Rectal smooth muscle tissue (tissue), 1 donor: ENCODE results near the gene PSMA7.

ENCODE experiments used
- H3K27ac ChIP-seq: one replicate; pipeline ENCODE4 v1.7.0; 2013; ENCODE audit warnings: low read depth, low read length, inconsistent platforms
- H3K27me3 ChIP-seq: one replicate; pipeline ENCODE4 v1.7.0; 2013; ENCODE audit warnings: low read length; ENCODE audit not compliant: control insufficient read depth, insufficient read depth
- H3K36me3 ChIP-seq: one replicate; pipeline ENCODE4 v1.7.0; 2013; ENCODE audit warnings: low read length; ENCODE audit not compliant: control insufficient read depth, insufficient read depth
- H3K4me1 ChIP-seq: one replicate; pipeline ENCODE4 v1.7.0; 2013; ENCODE audit warnings: low read length; ENCODE audit not compliant: control insufficient read depth, insufficient read depth
- H3K4me3 ChIP-seq: one replicate; pipeline ENCODE4 v1.7.0; 2013; ENCODE audit warnings: low read length
- H3K9ac ChIP-seq: one replicate; pipeline ENCODE4 v1.7.0; 2013; ENCODE audit warnings: low read length

The PSMA7 gene

GRCh38 chr20:62136283-62137091 is 6.7 kb downstream of the PSMA7 start:
- no peak overlapping the region for H3K4me3 ChIP-seq
- H3K9ac ChIP-seq = no peak overlapping the region
- H3K27me3 ChIP-seq = no peaks in the 10 kb centered on the region
- H3K36me3 ChIP-seq = peaks cover 62% of the 10 kb centered on the region
- H3K27ac ChIP-seq = no peak overlapping the region
- H3K4me1 ChIP-seq = peaks cover 9% of the 10 kb centered on the region

DNA sequence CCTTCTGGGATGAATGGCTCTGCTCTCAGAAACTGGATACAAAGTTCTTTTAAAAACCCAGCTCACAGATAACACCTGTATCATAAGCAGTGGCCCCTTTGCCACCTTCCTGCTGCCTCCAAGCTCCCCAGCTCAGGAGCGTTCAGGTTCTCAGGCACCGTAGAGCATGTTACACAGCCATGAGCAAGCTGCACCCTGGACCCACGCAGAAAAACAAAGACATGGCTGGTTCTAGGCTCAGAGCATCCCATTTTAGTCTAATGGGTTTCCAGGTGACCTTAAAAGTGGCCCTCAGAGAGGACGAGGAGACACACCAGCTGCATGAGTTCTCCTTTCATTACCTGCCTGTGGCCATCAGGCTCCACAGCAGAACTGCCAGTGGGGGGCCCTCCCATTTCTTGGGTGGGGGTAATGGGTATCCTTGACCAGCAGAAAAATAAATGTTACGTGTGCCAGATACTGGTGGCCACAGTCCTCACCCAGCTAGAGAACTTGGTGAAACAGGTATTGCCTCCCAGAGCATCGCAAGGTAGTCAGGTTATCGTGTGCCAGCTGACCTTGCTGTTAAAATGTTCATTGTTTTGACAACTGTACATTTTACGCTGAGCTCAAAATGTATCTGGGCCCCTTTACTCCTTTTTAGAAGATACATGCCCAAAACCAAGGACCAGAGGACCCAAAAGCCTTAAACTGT is 7.5 kb downstream of the PSMA7 start:
- Histone ChIP-seq H3K27ac (no peak overlapping the region), H3K9ac (no peak overlapping the region), H3K4me1 (peaks cover 1% of the 10 kb centered on the region), H3K27me3 (no peaks in the 10 kb centered on the region), H3K4me3 (no peak overlapping the region), H3K36me3 (peaks cover 70% of the 10 kb centered on the region)

DNA sequence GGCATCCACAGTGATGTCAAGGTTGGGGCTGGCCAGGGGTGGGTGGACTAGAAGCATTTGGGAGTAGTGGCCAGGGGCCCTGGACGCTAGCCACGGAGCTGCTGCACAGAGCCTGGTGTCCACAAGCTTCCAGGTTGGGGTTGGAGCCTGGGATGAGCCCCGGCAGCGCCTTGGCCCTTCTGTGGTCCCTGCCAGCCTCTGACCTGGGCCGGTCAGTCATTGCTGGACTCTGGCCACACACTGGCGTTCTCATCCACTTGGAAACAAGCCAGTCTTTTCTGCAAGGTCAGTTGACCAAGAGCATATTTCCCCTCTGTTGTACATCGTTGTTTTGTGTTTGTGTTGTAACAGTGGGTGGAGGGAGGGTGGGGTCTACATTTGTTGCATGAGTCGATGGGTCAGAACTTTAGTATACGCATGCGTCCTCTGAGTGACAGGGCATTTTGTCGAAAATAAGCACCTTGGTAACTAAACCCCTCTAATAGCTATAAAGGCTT is 8.4 kb downstream of the PSMA7 start:
- peaks cover 74% of the 10 kb centered on the region for H3K36me3 ChIP-seq
- no peak overlapping the region for H3K4me3 ChIP-seq
- H3K27ac ChIP-seq = no peak overlapping the region

DNA sequence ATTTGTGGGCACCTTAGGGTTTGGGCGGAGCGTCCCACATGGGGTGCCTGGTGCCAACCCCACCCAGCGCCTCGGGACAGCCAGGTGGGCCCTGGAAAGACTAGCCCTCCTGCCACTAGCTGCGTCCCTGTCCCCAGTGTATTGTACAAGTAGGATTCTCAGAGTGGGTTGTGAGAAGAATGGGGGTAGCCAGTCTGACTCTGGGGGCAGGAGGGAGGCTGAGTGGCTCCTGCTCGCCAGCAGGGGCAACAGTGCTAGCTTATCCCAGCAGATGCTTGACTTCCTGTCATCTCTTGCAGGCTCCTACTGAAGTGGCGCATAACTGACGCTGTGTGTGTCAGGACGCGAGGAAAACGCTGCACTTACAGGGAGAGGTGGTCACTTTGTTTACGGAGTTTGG is 9.3 kb downstream of the PSMA7 start:
- H3K9ac ChIP-seq = no peak overlapping the region
- no peaks in the 10 kb centered on the region for H3K27me3 ChIP-seq
- peaks cover 75% of the 10 kb centered on the region for H3K36me3 ChIP-seq
- no peak overlapping the region for H3K27ac ChIP-seq
- H3K4me3 ChIP-seq = no peak overlapping the region
- no peaks in the 10 kb centered on the region for H3K4me1 ChIP-seq

More for the DNA sequence above, 8.4 kb downstream of the PSMA7 start:
- H3K27me3 ChIP-seq = no peaks in the 10 kb centered on the region
- no peak overlapping the region for H3K9ac ChIP-seq
- no peaks in the 10 kb centered on the region for H3K4me1 ChIP-seq

DNA sequence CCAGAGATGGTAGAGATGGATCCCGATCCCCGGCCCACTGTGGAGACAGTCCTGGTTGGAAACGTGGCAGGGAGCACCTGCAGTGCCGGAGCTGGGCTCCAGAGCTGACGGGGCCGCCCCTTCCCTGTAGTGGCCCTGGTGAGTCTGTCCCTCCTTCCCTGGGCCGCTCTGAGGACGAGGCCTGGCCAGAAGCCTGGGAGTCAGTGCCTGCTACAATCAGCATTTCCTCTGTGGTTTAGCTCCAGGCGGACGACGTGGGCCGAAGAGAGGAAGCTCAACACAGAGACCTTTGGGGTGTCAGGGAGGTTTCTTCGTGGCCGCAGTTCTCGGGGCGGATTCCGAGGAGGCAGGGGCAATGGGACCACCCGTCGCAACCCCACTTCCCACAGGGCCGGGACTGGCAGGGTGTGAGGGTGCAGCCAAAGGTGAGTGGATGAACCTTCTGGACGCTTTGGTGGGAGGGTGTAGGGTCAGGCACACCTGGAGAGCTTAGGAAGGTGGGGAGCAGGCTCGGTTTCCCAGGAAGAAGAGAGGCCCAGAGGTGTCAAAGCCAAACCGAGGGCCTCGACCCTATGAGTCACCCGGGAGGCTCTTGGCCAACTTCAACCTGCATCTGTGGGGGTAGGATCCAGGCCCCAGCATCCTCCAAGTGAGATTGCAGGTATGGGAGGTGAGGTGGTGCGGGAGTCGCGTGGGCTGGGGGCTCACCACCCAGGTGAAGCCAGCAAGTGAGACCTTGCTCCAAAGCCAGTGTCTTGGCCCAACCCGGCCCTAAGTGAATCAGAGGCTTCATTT is 9.9 kb downstream of the PSMA7 start:
- Histone ChIP-seq H3K9ac (no peak overlapping the region), H3K4me1 (no peaks in the 10 kb centered on the region), H3K4me3 (no peak overlapping the region), H3K36me3 (peaks cover 78% of the 10 kb centered on the region), H3K27me3 (no peaks in the 10 kb centered on the region), H3K27ac (no peak overlapping the region)

GRCh38 chr20:62132421-62132820 is 10.8 kb downstream of the PSMA7 start:
- H3K27me3 ChIP-seq = no peaks in the 10 kb centered on the region
- no peak overlapping the region for H3K27ac ChIP-seq
- no peak overlapping the region for H3K9ac ChIP-seq
- no peak overlapping the region for H3K4me3 ChIP-seq
- H3K36me3 ChIP-seq = peaks cover 78% of the 10 kb centered on the region
- H3K4me1 ChIP-seq = no peaks in the 10 kb centered on the region

DNA sequence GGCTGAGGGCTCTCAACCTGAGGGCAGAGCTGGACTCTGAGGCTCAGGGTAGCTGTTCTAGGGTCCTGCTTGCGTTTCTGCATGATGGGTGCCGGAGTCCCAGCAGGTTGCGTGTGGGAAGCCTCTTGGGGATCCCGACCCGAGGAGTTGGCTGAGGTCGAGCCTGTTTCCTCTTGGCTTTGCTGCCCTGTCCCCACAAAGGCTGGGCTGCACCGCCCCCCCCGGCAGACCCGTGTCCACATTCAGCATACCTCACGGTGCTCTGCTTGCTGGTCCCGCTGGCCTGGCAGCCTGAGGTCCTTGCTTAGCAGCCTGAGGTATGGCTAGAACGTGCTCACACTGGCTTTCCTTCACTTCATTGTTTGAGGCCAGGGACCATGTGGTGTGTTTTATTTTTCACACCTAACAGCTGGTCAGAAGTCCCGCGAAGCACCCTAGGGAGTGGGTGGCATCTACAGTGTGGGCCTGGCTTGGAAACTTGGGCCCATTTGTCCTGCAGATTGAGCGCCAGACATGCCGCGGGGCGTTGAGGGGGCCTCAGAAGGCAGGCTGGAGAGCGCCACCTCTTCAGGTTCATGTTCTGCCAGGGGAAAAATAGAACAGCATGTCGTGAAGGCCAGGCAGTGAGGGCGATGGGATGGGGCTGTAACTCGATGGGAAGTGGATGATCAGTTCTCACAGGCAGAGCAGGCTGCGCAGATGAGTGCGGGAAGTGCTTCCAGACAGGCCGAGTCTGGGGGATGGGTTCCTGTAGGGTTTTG is 11.5 kb downstream of the PSMA7 start:
- Histone ChIP-seq H3K4me3 (no peak overlapping the region), H3K27ac (no peak overlapping the region), H3K9ac (no peak overlapping the region), H3K4me1 (no peaks in the 10 kb centered on the region), H3K27me3 (no peaks in the 10 kb centered on the region), H3K36me3 (peaks cover 80% of the 10 kb centered on the region)

GRCh38 chr20:62129731-62130531 is 13.3 kb downstream of the PSMA7 start:
- peaks cover 72% of the 10 kb centered on the region for H3K36me3 ChIP-seq

GRCh38 chr20:62128502-62128901 is 14.7 kb downstream of the PSMA7 start:
- Histone ChIP-seq H3K4me1 (no peaks in the 10 kb centered on the region), H3K27me3 (no peaks in the 10 kb centered on the region), H3K36me3 (peaks cover 62% of the 10 kb centered on the region), H3K27ac (no peak overlapping the region), H3K9ac (no peak overlapping the region), H3K4me3 (no peak overlapping the region)

More at GRCh38 chr20:62129731-62130531, 13.3 kb downstream of the PSMA7 start:
- Histone ChIP-seq H3K27ac (no peak overlapping the region), H3K4me3 (no peak overlapping the region), H3K4me1 (no peaks in the 10 kb centered on the region), H3K9ac (no peak overlapping the region), H3K27me3 (no peaks in the 10 kb centered on the region)

- Histone ChIP-seq H3K27ac (no peak overlapping the region), H3K4me3 (no peak overlapping the region), H3K4me1 (no peaks in the 10 kb centered on the region), H3K9ac (no peak overlapping the region), H3K36me3 (peaks cover 58% of the 10 kb centered on the region), H3K27me3 (no peaks in the 10 kb centered on the region)
Measured at GRCh38 chr20:62127799-62128198, 15.4 kb downstream of the PSMA7 start.

GRCh38 chr20:62126141-62126540 is 17.1 kb downstream of the PSMA7 start:
- H3K9ac ChIP-seq = no peak overlapping the region
- no peaks in the 10 kb centered on the region for H3K4me1 ChIP-seq
- H3K4me3 ChIP-seq = no peak overlapping the region
- no peaks in the 10 kb centered on the region for H3K27me3 ChIP-seq
- no peak overlapping the region for H3K27ac ChIP-seq
- H3K36me3 ChIP-seq = peaks cover 45% of the 10 kb centered on the region
